GM19239 (cell line): ENCODE measurements around the gene OCA2.

Source experiments
- DNase-seq: peaks from one replicate; pipeline ENCODE4 v3.0.0; 2011; ENCODE audit warnings: low spot score; ENCODE audit not compliant: insufficient read length
- FAIRE-seq: peaks from 2 replicates; lab custom pipeline; 2011; peaks lifted over from hg19 to GRCh38; lab: Jason Lieb, UNC

OCA2 gene

GRCh38 chr15:28026764-28027713 is 72.1 kb downstream of the OCA2 start:
- no peak for DNase-seq
- no peak for FAIRE-seq

DNA sequence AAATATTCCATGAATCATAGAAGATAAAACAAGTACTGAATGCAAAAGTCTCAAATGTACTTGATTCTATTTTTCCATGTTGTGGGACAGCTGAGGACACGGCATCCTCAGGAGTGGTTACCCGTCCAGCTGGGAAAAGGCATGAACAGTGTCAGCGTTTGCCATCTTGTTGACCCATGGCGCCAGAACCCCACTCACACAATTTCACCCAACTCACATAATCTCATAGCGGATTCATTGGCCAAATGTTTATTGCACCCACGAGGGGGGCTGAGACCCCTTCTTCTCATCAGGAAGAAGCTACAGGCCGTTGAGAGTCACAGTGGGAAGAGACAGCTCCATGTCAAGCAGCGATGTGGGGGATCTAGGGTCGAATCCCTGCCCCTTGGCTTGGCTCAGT is 72.9 kb downstream of the OCA2 start:
- DNase-seq (no peak), FAIRE-seq (no peak)

- FAIRE-seq = no peak
These were observed 73.7 kb downstream of the OCA2 start for GRCh38 chr15:28025413-28025812.

DNA sequence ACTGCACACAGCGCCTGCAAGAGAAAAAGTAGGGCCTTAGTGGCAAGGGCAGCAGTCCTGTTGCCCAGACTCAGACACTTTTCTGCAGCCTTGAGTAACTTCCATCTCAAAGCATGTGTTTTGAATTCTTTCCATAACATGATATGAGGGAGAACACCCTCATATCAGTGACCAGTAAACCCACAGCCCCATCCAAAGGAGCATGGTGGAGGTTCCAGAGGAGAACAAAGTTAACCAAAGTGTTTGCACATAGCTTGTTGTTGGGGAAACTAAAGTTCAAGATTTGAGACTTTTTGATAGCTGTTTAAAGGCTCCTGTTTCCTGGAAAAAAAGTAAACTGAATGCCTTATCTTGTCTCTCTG is 74.2 kb downstream of the OCA2 start:
- FAIRE-seq = no peak
- DNase-seq = no peak

More at GRCh38 chr15:28025413-28025812, 73.7 kb downstream of the OCA2 start:
- DNase-seq = no peak

- FAIRE-seq (no peak), DNase-seq (no peak)
These were observed 74.9 kb downstream of the OCA2 start for GRCh38 chr15:28023933-28024888.

- DNase-seq (no peak), FAIRE-seq (no peak)
These were observed 75.7 kb downstream of the OCA2 start for GRCh38 chr15:28023422-28023821.

GRCh38 chr15:28022961-28023360 is 76.2 kb downstream of the OCA2 start:
- no peak for FAIRE-seq
- no peak for DNase-seq

GRCh38 chr15:28022181-28022580 is 76.9 kb downstream of the OCA2 start:
- no peak for DNase-seq
- FAIRE-seq = no peak

DNA sequence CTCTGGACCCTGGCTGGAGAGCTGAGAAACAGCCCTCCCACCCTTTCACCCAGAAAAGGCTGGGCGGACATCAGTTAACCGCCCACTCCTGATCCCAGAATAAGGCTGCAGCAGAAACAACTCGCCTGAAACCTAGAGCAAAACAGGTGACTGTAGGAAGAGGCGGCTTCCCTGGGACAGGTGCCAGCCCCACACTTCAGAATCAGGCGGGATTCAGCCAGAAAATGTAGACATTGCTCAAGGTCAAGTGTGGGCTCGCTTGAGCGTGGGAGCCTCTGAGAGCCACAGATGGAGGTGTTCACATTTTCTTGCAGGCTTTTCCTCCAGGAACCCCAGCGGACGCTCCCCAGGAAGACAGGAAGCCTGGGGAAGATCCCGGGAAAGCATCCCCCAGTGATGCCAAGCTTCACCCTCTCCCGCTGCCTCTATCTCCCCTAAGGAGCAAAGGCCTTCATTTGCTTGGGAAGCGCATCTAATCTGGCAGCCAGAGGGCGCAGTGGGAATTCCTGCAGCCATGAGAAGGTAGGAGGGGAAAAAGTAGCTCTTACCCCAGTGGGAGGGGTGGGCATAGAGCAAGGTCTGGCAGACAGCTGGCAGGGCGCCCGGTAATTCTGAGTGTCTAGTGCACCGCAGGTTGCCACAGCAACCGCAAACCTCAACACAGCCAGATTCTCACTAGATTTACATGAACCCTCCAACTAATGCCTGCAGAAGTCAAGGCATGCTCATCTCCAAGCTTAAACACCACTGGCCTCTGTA is 77.7 kb downstream of the OCA2 start:
- FAIRE-seq (no peak), DNase-seq (no peak)

GRCh38 chr15:28020644-28021043 is 78.5 kb downstream of the OCA2 start:
- DNase-seq (no peak), FAIRE-seq (no peak)

DNA sequence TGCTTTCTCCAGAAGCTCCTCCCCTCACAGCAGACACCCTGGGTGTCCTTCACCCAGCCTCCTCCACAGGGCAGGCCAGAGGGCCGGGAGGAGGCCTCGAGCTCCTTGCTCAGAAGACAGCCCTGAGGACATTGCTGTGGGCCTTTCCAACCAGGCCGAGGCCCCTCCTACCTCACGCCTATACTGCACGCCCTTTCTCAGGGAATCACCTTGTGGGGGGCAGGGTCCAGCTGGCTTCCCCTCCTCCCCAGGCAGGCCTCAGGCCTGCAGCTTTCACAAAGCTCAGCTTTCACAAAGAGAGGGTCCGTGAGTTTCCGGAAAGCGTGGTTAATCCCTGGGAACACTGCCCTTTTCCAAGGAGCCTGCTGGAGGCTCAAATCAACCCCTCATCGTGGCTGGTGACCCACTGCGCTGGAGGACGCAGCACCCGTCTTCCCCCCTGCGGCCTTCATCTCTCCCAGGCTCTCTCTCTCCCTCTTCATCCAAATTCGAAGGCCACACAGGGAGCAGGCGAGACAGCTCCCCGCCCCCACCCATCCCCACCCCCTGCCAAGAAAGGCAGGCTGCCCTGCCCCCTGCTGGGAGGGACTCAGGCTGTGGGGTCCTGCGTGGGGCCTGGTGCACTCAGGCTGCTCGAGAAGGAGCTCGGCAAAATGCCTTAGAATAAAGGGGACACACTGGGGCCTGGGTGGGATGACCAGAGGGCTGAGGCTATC is 79.4 kb downstream of the OCA2 start:
- no peak for DNase-seq
- FAIRE-seq = no peak

- DNase-seq (no peak), FAIRE-seq (no peak)
These were observed 80.6 kb downstream of the OCA2 start for GRCh38 chr15:28018291-28019044.

DNA sequence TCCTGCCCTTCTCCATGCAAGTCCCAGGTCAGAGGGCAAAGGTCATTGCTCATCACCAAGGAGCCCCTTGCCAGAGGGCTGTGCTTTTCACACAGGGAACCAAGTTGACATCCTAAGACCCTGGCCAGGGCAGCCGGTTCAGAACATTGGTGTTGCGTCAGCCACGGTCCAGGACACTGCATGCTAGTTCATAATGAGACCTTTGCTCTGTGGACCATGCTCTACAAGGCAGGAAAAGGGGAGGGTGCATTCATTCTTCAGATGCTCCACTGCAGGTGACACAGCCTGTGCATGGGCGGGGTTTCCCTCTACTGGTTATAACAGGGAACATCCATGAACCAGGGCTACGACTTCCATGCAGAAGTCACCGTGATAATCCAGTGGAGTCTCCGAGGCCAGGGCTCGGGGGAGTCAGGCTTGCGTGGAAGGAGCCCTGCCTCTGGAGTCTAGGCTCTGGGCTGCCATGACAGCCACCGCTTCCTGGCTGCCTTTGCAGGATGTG is 81.6 kb downstream of the OCA2 start:
- no peak for FAIRE-seq
- no peak for DNase-seq

GRCh38 chr15:28015855-28016254 is 83.3 kb downstream of the OCA2 start:
- FAIRE-seq = no peak

GRCh38 chr15:28014623-28015200 is 84.4 kb downstream of the OCA2 start:
- DNase-seq (no peak), FAIRE-seq (no peak)

More at GRCh38 chr15:28015855-28016254, 83.3 kb downstream of the OCA2 start:
- no peak for DNase-seq

DNA sequence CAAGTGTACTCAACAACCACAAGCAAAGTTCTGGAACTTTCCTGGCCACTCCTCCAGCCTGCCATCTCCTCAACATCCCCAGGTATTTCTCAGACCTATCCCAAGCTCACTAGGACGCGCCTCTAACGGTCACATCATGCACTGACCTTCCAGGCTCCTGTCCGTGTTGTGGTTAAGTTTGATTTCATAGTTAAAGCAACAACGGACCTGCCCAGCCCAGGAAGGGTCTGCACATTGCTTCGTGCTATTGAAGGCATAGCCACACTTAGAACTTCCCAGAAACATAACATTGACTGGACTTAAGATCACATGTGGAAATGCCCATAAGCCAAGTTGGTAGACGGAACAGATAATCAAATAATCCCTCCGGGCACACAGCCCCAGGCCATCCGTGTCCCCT is 85.1 kb downstream of the OCA2 start:
- DNase-seq = no peak
- no peak for FAIRE-seq

GRCh38 chr15:28013480-28013879 is 85.6 kb downstream of the OCA2 start:
- no peak for FAIRE-seq

GRCh38 chr15:28012231-28012630 is 86.9 kb downstream of the OCA2 start:
- FAIRE-seq = no peak
- DNase-seq = no peak

More at GRCh38 chr15:28013480-28013879, 85.6 kb downstream of the OCA2 start:
- DNase-seq = no peak
